NCI-H2196 treated with DMSO at 0.1 percent for 48 hours (cell line): ENCODE measurements around the gene IQUB.
"Not testable (repeated sequence)": the region's sequence is repeated elsewhere in the genome, so short reads cannot be mapped to it uniquely, and the experiment has no call there.

Experiments used
- DNase-seq: peaks from one replicate; lab custom pipeline; 2025; ENCODE audit not compliant: unreplicated experiment; lab: John Stamatoyannopoulos, UW

The IQUB gene

GRCh38 chr7:123548406-123548805 lies 14.0 kb upstream of the IQUB start:
- DNase-seq: no peak

- no peak for DNase-seq
Observed at GRCh38 chr7:123539871-123540270, 5.5 kb upstream of the IQUB start.

- DNase-seq: no peak
Observed at GRCh38 chr7:123538897-123539296, 4.5 kb upstream of the IQUB start.

- no peak for DNase-seq
Observed at GRCh38 chr7:123538189-123538714, 3.9 kb upstream of the IQUB start.

GRCh38 chr7:123537026-123537642 lies 2.7 kb upstream of the IQUB start:
- DNase-seq: peak; percentile 3

DNA sequence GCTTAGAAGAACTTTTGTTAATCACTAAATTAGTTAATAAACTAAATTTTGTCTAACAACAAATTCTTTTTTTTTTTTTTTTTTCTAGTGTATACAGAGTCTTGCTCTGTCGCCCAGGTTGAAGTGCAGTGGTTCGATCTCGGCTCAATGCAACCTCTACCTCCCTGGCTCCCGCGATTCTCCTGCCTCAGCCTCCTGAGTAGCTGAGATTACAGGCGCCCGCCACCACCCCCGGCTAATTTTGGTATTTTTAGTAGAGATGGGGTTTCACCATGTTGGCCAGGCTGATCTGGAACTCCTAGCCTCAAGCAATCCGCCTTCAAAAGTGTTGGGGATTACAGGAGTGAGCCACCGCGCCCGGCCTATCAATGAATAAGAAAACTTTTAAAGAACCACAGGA lies 1.1 kb upstream of the IQUB start:
- no peak for DNase-seq

GRCh38 chr7:123533929-123534382 lies 439 bp downstream of the IQUB start:
- DNase-seq: no peak

DNA sequence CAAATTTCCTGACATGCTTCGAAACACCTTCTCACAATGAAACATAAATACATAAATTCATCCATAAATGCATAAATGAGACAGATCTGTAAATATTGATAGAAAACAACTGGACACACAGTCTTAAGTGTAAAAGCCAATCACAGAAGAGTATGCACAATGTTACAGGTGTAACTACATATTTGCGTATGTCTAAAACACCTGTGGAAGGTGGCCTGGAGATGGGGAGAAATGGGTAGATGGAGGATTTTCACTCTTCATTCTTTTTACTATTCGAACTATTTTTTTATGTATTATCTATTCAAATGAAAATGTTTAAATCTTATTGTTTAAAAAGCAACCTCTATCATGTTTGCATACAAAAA lies 860 bp downstream of the IQUB start:
- no peak for DNase-seq

GRCh38 chr7:123532788-123533552 lies 1.4 kb downstream of the IQUB start:
- not testable (repeated sequence) for DNase-seq

DNA sequence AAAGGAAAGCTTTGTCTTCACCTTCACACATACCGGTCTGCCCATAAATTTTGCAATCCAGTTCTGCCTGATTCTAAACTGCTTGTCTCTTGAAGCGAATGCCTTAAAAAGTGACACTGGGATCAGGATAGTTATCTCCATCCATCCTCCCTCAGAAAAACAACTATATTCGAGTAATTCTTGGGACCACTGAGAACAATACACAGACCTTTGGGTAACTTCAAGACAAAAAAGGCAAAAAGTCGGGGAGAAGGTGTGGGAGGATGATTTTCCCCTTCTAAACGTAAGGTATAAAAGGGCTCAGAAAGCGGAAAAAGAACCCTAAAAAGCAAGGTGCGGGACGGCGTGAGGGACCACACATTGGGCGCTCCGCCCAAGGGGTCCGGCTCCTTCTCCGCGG lies 2.1 kb downstream of the IQUB start:
- not testable (repeated sequence) for DNase-seq

DNA sequence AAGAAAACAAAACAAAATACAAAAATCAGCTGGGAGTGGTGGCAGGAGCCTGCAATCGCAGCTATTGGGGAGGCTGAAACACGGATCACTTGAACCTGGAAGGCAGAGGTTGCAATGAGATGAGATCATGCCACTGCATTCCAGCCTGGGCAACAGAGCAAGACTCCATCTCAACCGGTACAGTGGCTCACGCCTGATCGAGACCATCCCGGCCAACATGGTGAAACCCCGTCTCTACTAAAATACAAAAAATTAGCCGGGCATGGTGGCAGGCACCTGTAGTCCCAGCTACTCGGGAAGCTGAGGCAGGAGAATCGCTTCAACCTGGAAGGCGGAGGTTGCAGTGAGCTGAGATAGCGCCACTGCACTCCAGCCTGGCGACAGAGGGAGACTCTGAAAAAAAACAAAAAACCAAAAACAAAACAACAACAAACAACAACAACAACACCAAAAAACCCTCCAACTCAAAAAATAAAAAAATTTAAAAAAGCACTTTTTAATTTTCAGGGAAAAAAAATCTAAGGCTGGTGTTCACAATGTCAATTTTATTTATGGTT lies 4.3 kb downstream of the IQUB start:
- DNase-seq: not testable (repeated sequence)

GRCh38 chr7:123528265-123528664 lies 6.1 kb downstream of the IQUB start:
- no peak for DNase-seq

GRCh38 chr7:123527712-123528225 lies 6.6 kb downstream of the IQUB start:
- DNase-seq: not testable (repeated sequence)

GRCh38 chr7:123526533-123526932 lies 7.9 kb downstream of the IQUB start:
- DNase-seq: not testable (repeated sequence)

DNA sequence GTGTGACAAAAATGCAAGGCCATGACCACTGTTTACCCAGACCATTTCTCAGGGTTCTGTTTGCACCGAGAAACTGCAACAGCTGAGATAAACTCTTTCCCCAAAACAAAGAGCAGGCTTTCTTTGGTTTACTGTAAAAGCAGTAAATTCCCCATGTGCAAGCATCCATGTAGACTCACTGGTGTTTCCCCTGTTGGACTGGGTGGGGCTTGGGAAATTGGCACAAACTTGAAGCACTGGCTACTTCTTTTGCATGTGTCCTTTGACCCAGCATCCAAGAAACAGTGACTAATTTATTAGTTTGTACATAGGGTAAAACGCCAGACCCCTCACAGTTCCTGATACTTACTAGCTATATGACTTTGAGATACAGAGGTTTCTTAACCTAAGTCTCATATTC lies 12.3 kb downstream of the IQUB start:
- no peak for DNase-seq

GRCh38 chr7:123505221-123505620 lies 29.2 kb downstream of the IQUB start:
- no peak for DNase-seq

- no peak for DNase-seq
Observed at GRCh38 chr7:123502201-123502600, 32.2 kb downstream of the IQUB start.

DNA sequence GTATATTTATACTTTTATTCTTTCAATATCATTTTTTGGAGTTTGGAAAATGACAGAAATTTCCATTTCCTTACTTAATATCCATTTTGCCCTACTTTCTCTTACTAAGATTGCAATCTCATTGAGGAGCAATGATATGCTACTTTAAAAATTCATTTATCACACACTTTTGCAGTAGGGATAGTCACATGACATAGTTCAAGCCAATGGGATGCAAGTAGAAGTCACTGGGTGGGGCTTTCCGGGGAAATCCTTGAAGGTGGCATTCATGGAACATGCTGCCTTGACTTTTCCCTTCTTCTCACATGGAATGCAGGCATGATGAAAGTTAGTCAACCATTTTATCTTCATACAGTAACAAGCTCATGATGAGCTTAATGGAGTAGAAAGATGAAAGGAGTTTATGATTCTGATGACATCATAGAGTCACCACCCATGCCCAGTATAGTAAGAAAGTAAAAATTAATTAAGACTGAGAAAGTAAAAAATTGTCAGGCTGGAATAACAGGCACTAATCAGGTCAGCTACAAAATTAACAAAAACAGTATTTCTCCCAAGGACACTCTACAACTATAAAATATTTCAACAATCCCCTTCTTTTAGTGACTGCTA lies 33.4 kb downstream of the IQUB start:
- no peak for DNase-seq

GRCh38 chr7:123499211-123499970 lies 35.0 kb downstream of the IQUB start:
- DNase-seq: no peak

DNA sequence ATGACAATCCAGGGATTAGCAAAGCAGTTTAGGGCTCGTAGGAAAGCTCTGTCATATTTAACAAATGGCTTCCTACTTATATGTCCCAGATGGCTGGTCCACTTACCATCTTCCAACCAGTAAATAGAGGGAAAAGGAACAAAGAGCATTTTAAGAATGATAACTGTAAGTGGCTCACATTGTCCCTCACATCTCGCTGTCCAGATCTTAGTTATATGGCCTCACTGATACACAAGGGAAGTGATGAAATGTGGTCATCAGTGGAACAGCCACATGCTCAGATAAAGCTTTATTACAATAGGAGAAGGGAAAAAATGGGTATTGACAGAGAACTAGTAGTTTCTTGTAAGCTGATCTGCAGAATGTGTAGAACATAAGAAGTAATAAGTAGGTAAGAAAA lies 35.8 kb downstream of the IQUB start:
- no peak for DNase-seq

- DNase-seq: no peak
Observed at GRCh38 chr7:123498031-123498430, 36.4 kb downstream of the IQUB start.
